K562 (cell line): ENCODE measurements around the gene ASB4. TPM values are rescaled to one million over a fixed set of nuclear protein-coding genes. Genes with fewer than 3 reads are reported as not detected.

Experiments
- ATAC-seq: fragments of 200-7000 bp; cut with Tn5 transposase; 3 replicates; pipeline ENCODE4 v1.9.1; 2020; ENCODE audit warnings: moderate library complexity
- BruUV-seq: library from RNA; stranded (reverse); fragments of 400-500 nt; replicated peaks from 2 replicates; lab custom pipeline; 2021; lab: Mats Ljungman, UMichigan
- CTCF ChIA-PET: fragments of 300-600 bp; formaldehyde crosslinking; extraction: SDS; loops from one replicate; lab custom pipeline; 2021; ENCODE audit warnings: low intra/inter-chr PET ratio; lab: Yijun Ruan, JAX
- POLR2A ChIA-PET: fragments of 300-600, 350-650 bp; sonication (Branson Sonifier 250); formaldehyde crosslinking; extraction: SDS; loops from one replicate; lab custom pipeline; 2021; ENCODE audit warnings: antibody characterized with exemption, inconsistent platforms; lab: Yijun Ruan, JAX
- DNase-seq, 4 experiments: peaks; one replicate each; pipeline versions ENCODE4 v3.0.0 to v3.0.0-alpha.2; 2011 to 2018; ENCODE audit warnings: low spot score in 3 of 4, mixed read lengths in 3 of 4; ENCODE audit errors: extremely low read depth in 1 of 4
- FAIRE-seq: peaks from 2 replicates; lab custom pipeline; 2011; peaks lifted over from hg19 to GRCh38; lab: Jason Lieb, UNC
- H2AFZ ChIP-seq: 2 replicates; pipeline ENCODE4 v1.6.0; 2011; ENCODE audit warnings: low read depth, low read length, control low read depth, inconsistent platforms
- H3K27ac ChIP-seq: fragments of 200-600 bp; 3 replicates; pipeline ENCODE4 v1.8.0; 2011; ENCODE audit warnings: low read depth, mild to moderate bottlenecking, control low read depth, inconsistent platforms, low read length, moderate library complexity, mixed read lengths; ENCODE audit errors: extremely low read depth
- H3K27me3 ChIP-seq, 2 experiments: fragments of 300-600 bp in 1 of 2; 2 replicates in 1 of 2; 3 replicates in 1 of 2; pipeline versions ENCODE4 v1.6.0 to v1.8.0; 2011; ENCODE audit warnings: inconsistent platforms in 2 of 2, low read length in 2 of 2, mild to moderate bottlenecking in 1 of 2, mixed read lengths in 1 of 2, moderate library complexity in 1 of 2; ENCODE audit not compliant: control insufficient read depth in 2 of 2, insufficient read depth in 2 of 2
- H3K36me3 ChIP-seq: fragments of 300-600 bp; 3 replicates; pipeline ENCODE4 v1.8.0; 2011; ENCODE audit warnings: mild to moderate bottlenecking, low read length, inconsistent platforms; ENCODE audit not compliant: control insufficient read depth, insufficient read depth
- H3K4me1 ChIP-seq, 2 experiments: fragments of 200-600 bp in 1 of 2; replicated peaks in 1 of 2; 2 replicates in 1 of 2; 3 replicates in 1 of 2; pipeline versions ENCODE4 v1.5.1 to v1.8.0; 2011; ENCODE audit warnings: inconsistent platforms in 2 of 2, low read length in 2 of 2, mild to moderate bottlenecking in 1 of 2, mixed read lengths in 1 of 2, moderate library complexity in 1 of 2; ENCODE audit not compliant: control insufficient read depth in 2 of 2, insufficient read depth in 2 of 2
- H3K4me2 ChIP-seq: 2 replicates; pipeline ENCODE4 v1.6.1; 2011; ENCODE audit warnings: low read length, control low read depth, inconsistent platforms, mixed read lengths; ENCODE audit not compliant: insufficient read depth
- H3K4me3 ChIP-seq: fragments of 200-600 bp; sonication (generic), shearing (Covaris generic); 2 replicates; pipeline ENCODE4 v1.5.1; 2016; ENCODE audit warnings: control low read depth, inconsistent platforms
- H3K79me2 ChIP-seq: fragments of 200-600 bp; 3 replicates; pipeline ENCODE4 v1.8.0; 2011; ENCODE audit warnings: low read length, inconsistent platforms; ENCODE audit not compliant: control insufficient read depth, insufficient read depth
- H3K9ac ChIP-seq, 2 experiments: 2 replicates each; pipeline versions ENCODE4 v1.6.0 to v1.6.1; 2011; ENCODE audit warnings: low read depth in 2 of 2, low read length in 2 of 2, control low read depth in 1 of 2, inconsistent platforms in 1 of 2, mild to moderate bottlenecking in 1 of 2, mixed read lengths in 1 of 2; ENCODE audit not compliant: insufficient read depth in 1 of 2
- H3K9me1 ChIP-seq: one replicate; pipeline ENCODE4 v1.6.0; 2011; ENCODE audit warnings: inconsistent platforms, mild to moderate bottlenecking, low read length, moderate library complexity; ENCODE audit not compliant: control insufficient read depth, insufficient read depth
- H3K9me3 ChIP-seq: replicated peaks from 2 replicates; pipeline ENCODE4 v1.5.1; 2011; ENCODE audit warnings: low read depth, low read length, inconsistent platforms; ENCODE audit not compliant: control insufficient read depth, insufficient read depth
- H4K20me1 ChIP-seq: replicated peaks from 2 replicates; pipeline ENCODE4 v1.6.1; 2011; ENCODE audit warnings: low read length, inconsistent platforms, mixed read lengths; ENCODE audit not compliant: control insufficient read depth, insufficient read depth
- CEBPB ChIP-seq: fragments of 450-650 bp; IDR thresholded peaks from 2 replicates; pipeline ENCODE4 v1.6.1; 2016; ENCODE audit warnings: missing genetic modification characterization, missing compliant biosample characterization
- CEBPG ChIP-seq, 3 experiments: fragments of 200-800 bp in 1 of 3; sonication (Bioruptor generic) in 1 of 3; sonication (generic) in 1 of 3; formaldehyde crosslinking in 1 of 3; IDR thresholded peaks in 2 of 3; conservative IDR thresholded peaks in 1 of 3; 2 replicates each; pipeline versions ENCODE4 v1.6.1 to v1.8.0; 2016 to 2022; ENCODE audit warnings: missing compliant biosample characterization in 2 of 3, missing genetic modification characterization in 2 of 3, mild to moderate bottlenecking in 1 of 3, missing genetic modification reagents in 1 of 3
- HDGF ChIP-seq: fragments of 450-650 bp; IDR thresholded peaks from 2 replicates; pipeline ENCODE4 v1.6.1; 2016
- HNRNPH1 ChIP-seq: fragments of 200-400 bp; formaldehyde crosslinking; optimal IDR thresholded peaks from 2 replicates; pipeline ENCODE3; 2017; ENCODE audit warnings: low read depth, mild to moderate bottlenecking, low read length, moderate library complexity
- IRF2 ChIP-seq: sonication (generic); formaldehyde crosslinking; IDR thresholded peaks from 2 replicates; pipeline ENCODE4 v1.8.1; 2022; ENCODE audit warnings: mild to moderate bottlenecking, missing genetic modification reagents
- RB1 ChIP-seq: fragments of 450-650 bp; IDR thresholded peaks from 2 replicates; pipeline ENCODE4 v1.6.1; 2017; ENCODE audit warnings: low read depth, mild to moderate bottlenecking
- ZNF121 ChIP-seq: sonication (generic); formaldehyde crosslinking; conservative IDR thresholded peaks from 2 replicates; pipeline ENCODE4 v1.8.0; 2022; ENCODE audit warnings: missing genetic modification reagents
- ZNF449 ChIP-seq: fragments of 250-450 bp; sonication (Bioruptor Pico); IDR thresholded peaks from 2 replicates; pipeline ENCODE4 v1.8.0; 2022; ENCODE audit warnings: moderate library complexity, mild to moderate bottlenecking, inconsistent platforms
- WGBS: fragments of 100-300 bp; shearing (Covaris generic); methylation state at CpG from one replicate; pipeline ENCODE4 v1.1.6; 2016; ENCODE audit warnings: low coverage, mixed read lengths; ENCODE audit not compliant: insufficient coverage; ENCODE audit errors: missing lambda C conversion rate; 5-methylcytosine and 5-hydroxymethylcytosine counted together
- in situ Hi-C: fragments of 300-500 bp; cut with MboI; formaldehyde crosslinking; loops from 4 replicates; pipeline ENCODE4 v1.15.0; 2018; ENCODE audit warnings: inconsistent platforms, mixed read lengths
- intact Hi-C: fragments of 100-400 bp; cut with micrococcal nuclease; formaldehyde crosslinking; loops from 2 replicates; pipeline ENCODE4 v1.14.2; 2022
- polyA plus RNA-seq, 8 experiments: library from polyadenylated mRNA; depleted of rRNA in 4 of 8; stranded (reverse) in 5 of 8; unstranded in 3 of 8; fragments of >200 nt; fragmentation: Nextera tagmentation in 2 of 8; fragmentation: Illumina TruSeq in 1 of 8; extraction: Ambion mirVana in 2 of 8; extraction: Trizol in 1 of 8; gene quantifications; 2 replicates each; pipeline versions ENCODE4 v1.2.1 to v1.2.3, GENCODE V29; 2011 to 2014; ENCODE audit warnings: inconsistent platforms in 1 of 8, missing spikeins in 1 of 8
- total RNA-seq, 7 experiments: library from RNA; depleted of rRNA in 6 of 7; stranded (reverse); fragments of >200 nt in 6 of 7; fragmentation: Illumina TruSeq in 2 of 7; extraction: Trizol in 2 of 7; gene quantifications; 2 replicates each; pipeline versions ENCODE4 v1.2.1 to v1.2.3, GENCODE V29; 2011 to 2021; ENCODE audit warnings: low replicate concordance in 1 of 7

ASB4 gene
- total and polyA plus RNA-seq, 9 of the 15 experiments (the other 6 are each of a cell fraction or from before 2014, with no cell fraction given): 0.03 to 0.07 TPM; not detected in 7

DNA sequence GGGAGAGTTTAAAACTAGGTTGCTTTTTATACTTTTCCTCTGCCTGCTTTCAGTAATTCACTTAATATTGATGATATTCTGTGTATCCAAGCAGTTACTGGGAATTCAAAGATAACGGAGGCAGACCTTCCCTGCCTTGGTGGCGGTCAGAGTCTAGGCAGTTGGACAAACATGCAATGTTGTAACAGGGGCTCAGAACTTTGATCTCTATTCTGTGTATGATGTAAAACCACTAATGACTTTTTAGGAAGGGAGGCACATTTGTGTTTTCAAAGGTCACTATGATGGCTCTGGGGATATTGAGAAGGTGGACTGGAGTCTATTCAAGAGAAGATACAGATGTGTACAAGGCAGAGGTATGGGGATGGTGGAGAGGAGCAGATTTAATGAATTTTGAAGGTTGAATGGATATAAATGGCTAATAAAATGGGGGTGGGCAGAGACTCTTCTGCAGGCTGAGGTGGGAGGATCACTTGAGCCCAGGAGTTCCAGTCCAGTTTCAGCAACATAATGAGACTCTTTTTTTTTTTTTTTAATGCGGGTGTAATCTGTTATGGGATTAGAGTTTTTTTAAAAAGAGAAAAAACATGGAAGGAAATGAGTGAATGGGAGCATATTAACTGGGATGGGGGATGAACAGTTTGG lies 45.2 kb upstream of the ASB4 start:
- DNase-seq: no peak
- Histone ChIP-seq H3K9ac (no peak overlapping the region), H3K27ac (no peak overlapping the region), H3K4me1 (peaks cover under 1 to 1% of the 10 kb centered on the region in 2 experiments; a peak in 3 of 5 replicates), H3K4me3 (no peak overlapping the region), H3K36me3 (no peaks in the 10 kb centered on the region), H2AFZ (no peak overlapping the region), H3K4me2 (no peak overlapping the region), H3K9me3 (no peaks in the 10 kb centered on the region), H3K9me1 (no peaks in the 10 kb centered on the region), H3K79me2 (no peaks in the 10 kb centered on the region), H4K20me1 (no peaks in the 10 kb centered on the region), H3K27me3 (no peaks in the 10 kb centered on the region; a peak in 3 of 5 replicates)
- TF ChIP-seq CEBPG (CRISPR knock-in tag; IDR thresholded peaks at IDR 0.05) (no peak), CEBPG (tag; conservative IDR thresholded peaks at IDR 0.05 in 1 of 2, IDR thresholded peaks at IDR 0.05 in 1 of 2) (0 out of 4 replicates have a peak, but pooled peaks of 1 of the 2 experiments have one; percentile 38), HDGF (no peak), ZNF449 (CRISPR knock-in tag) (no peak), RB1 (no peak), CEBPB (tag) (peak; percentile 7; the same call in 1 of the 2 replicates), HNRNPH1 (no peak), IRF2 (no peak), ZNF121 (no peak)
- POLR2A ChIA-PET: no interaction called here
- FAIRE-seq: no peak
- CTCF ChIA-PET: interaction anchor here (0.7 kb wide), 1 partner anchor 181 kb away, joined by 3 read pairs; no protein-coding TSS in a partner anchor
- no peak; the same call in 2 of the 3 replicates for ATAC-seq
- in situ Hi-C loops: no loop called here
- 39% methylated on average over 3 of the region's 3 CpGs for WGBS
- BruUV-seq: no TSS peak
- intact Hi-C loops: no loop called here
